Mesendoderm (in vitro differentiated cells): ENCODE measurements around the gene TANK.

Experiments
- DNase-seq: peaks from one replicate; pipeline ENCODE4 v3.0.0; 2013
- H2AK5ac ChIP-seq: 2 replicates; pipeline ENCODE4 v1.6.1; 2013; ENCODE audit warnings: low read length, inconsistent platforms
- H2BK120ac ChIP-seq: 2 replicates; pipeline ENCODE4 v1.6.1; 2013; ENCODE audit warnings: low read depth, mild to moderate bottlenecking, low read length, moderate library complexity, mixed read lengths
- H2BK15ac ChIP-seq: replicated peaks from 2 replicates; pipeline ENCODE4 v1.6.1; 2013; ENCODE audit warnings: low read depth, mild to moderate bottlenecking, moderate library complexity
- H2BK5ac ChIP-seq: 2 replicates; pipeline ENCODE4 v1.6.1; 2013; ENCODE audit warnings: low read length, inconsistent platforms
- H3K18ac ChIP-seq: 2 replicates; pipeline ENCODE4 v1.6.1; 2013; ENCODE audit warnings: mild to moderate bottlenecking, low read length, mixed read lengths
- H3K23ac ChIP-seq: one replicate; pipeline ENCODE4 v1.6.1; 2013; ENCODE audit warnings: low read length
- H3K27ac ChIP-seq: 2 replicates; pipeline ENCODE4 v1.5.1; 2013; ENCODE audit warnings: low read depth, mild to moderate bottlenecking, inconsistent platforms, low read length, moderate library complexity
- H3K27me3 ChIP-seq: 2 replicates; pipeline ENCODE4 v1.6.1; 2013; ENCODE audit warnings: low read length, control low read depth, mild to moderate bottlenecking, inconsistent platforms; ENCODE audit not compliant: insufficient read depth, poor library complexity
- H3K36me3 ChIP-seq: 2 replicates; pipeline ENCODE4 v1.6.1; 2013; ENCODE audit warnings: low read length, inconsistent platforms; ENCODE audit not compliant: control insufficient read depth, insufficient read depth
- H3K4ac ChIP-seq: one replicate; pipeline ENCODE4 v1.6.1; 2013; ENCODE audit warnings: low read depth, mild to moderate bottlenecking, low read length, moderate library complexity
- H3K4me1 ChIP-seq: 2 replicates; pipeline ENCODE4 v1.6.1; 2013; ENCODE audit warnings: low read depth, low read length, inconsistent platforms; ENCODE audit not compliant: control insufficient read depth
- H3K4me2 ChIP-seq: 2 replicates; pipeline ENCODE4 v1.6.1; 2013; ENCODE audit warnings: low read length
- H3K4me3 ChIP-seq: 2 replicates; pipeline ENCODE4 v1.5.1; 2013; ENCODE audit warnings: mild to moderate bottlenecking, low read length
- H3K56ac ChIP-seq: one replicate; pipeline ENCODE4 v1.6.1; 2013; ENCODE audit warnings: low read length
- H3K79me1 ChIP-seq: 2 replicates; pipeline ENCODE4 v1.6.1; 2013; ENCODE audit warnings: low read length, inconsistent platforms
- H3K79me2 ChIP-seq: 2 replicates; pipeline ENCODE4 v1.6.1; 2013; ENCODE audit warnings: mild to moderate bottlenecking, low read length; ENCODE audit not compliant: control insufficient read depth, insufficient read depth
- H3K9ac ChIP-seq: 2 replicates; pipeline ENCODE4 v1.6.1; 2013; ENCODE audit warnings: low read length, inconsistent platforms
- H4K5ac ChIP-seq: one replicate; pipeline ENCODE4 v1.6.1; 2013; ENCODE audit warnings: low read length
- H4K8ac ChIP-seq: one replicate; pipeline ENCODE4 v1.6.1; 2013; ENCODE audit warnings: low read depth, mild to moderate bottlenecking, control low read depth, low read length, moderate library complexity
- WGBS: extraction: QIAGEN DNeasy Blood & Tissue Kit; methylation state at CpG from one replicate; pipeline ENCODE4 v1.1.7; 2013; ENCODE audit warnings: low lambda C conversion rate, missing lambda C conversion rate; ENCODE audit not compliant: insufficient coverage; ENCODE audit errors: extremely low coverage; 5-methylcytosine and 5-hydroxymethylcytosine counted together

Gene TANK

GRCh38 chr2:161146209-161146775 is 13.9 kb upstream of the TANK start:
- no peak overlapping the region for H2BK120ac ChIP-seq

GRCh38 chr2:161146996-161147395 is 13.2 kb upstream of the TANK start:
- Histone ChIP-seq H3K56ac (no peak overlapping the region), H3K4me1 (no peaks in the 10 kb centered on the region), H3K9ac (no peak overlapping the region), H3K36me3 (no peaks in the 10 kb centered on the region), H2BK5ac (no peak overlapping the region), H3K4ac (no peak overlapping the region), H2AK5ac (no peak overlapping the region), H3K4me3 (no peak overlapping the region), H2BK120ac (no peak overlapping the region), H3K79me1 (no peaks in the 10 kb centered on the region), H3K27me3 (no peaks in the 10 kb centered on the region), H3K27ac (no peak overlapping the region), H3K18ac (no peak overlapping the region), H3K23ac (no peak overlapping the region), H3K4me2 (no peak overlapping the region), H2BK15ac (no peak overlapping the region), H3K79me2 (no peaks in the 10 kb centered on the region), H4K8ac (no peak overlapping the region), H4K5ac (no peak overlapping the region)
- no CpG with 5 or more reads among the region's 3 CpGs for WGBS
- DNase-seq = no peak

More at GRCh38 chr2:161146209-161146775, 13.9 kb upstream of the TANK start:
- no peak overlapping the region for H3K4me2 ChIP-seq
- no peak overlapping the region for H2BK15ac ChIP-seq
- no peak overlapping the region for H3K4ac ChIP-seq
- H3K4me1 ChIP-seq = no peaks in the 10 kb centered on the region
- H4K5ac ChIP-seq = no peak overlapping the region
- no peak overlapping the region for H3K27ac ChIP-seq
- no peak overlapping the region for H2AK5ac ChIP-seq
- H3K36me3 ChIP-seq = no peaks in the 10 kb centered on the region
- H3K23ac ChIP-seq = no peak overlapping the region
- DNase-seq = no peak
- H2BK5ac ChIP-seq = no peak overlapping the region
- no peak overlapping the region for H3K4me3 ChIP-seq
- no peak overlapping the region for H3K56ac ChIP-seq
- no peak overlapping the region for H3K9ac ChIP-seq
- no peak overlapping the region for H4K8ac ChIP-seq
- H3K79me1 ChIP-seq = no peaks in the 10 kb centered on the region
- no peaks in the 10 kb centered on the region for H3K79me2 ChIP-seq
- no peak overlapping the region for H3K18ac ChIP-seq
- H3K27me3 ChIP-seq = no peaks in the 10 kb centered on the region

GRCh38 chr2:161147856-161148255 is 12.4 kb upstream of the TANK start:
- Histone ChIP-seq H4K5ac (no peak overlapping the region), H3K79me2 (no peaks in the 10 kb centered on the region), H2BK120ac (no peak overlapping the region), H3K4me1 (no peaks in the 10 kb centered on the region), H3K4ac (no peak overlapping the region), H2BK15ac (no peak overlapping the region), H3K18ac (no peak overlapping the region), H3K36me3 (no peaks in the 10 kb centered on the region), H3K4me3 (no peak overlapping the region), H3K79me1 (no peaks in the 10 kb centered on the region), H3K4me2 (no peak overlapping the region), H3K56ac (no peak overlapping the region), H4K8ac (no peak overlapping the region), H3K9ac (no peak overlapping the region), H3K27ac (no peak overlapping the region), H3K23ac (no peak overlapping the region), H2AK5ac (no peak overlapping the region), H3K27me3 (no peaks in the 10 kb centered on the region), H2BK5ac (no peak overlapping the region)
- DNase-seq = no peak
- WGBS = no CpG with 5 or more reads among the region's 1 CpG

- no peak overlapping the region for H2AK5ac ChIP-seq
- no peaks in the 10 kb centered on the region for H3K79me2 ChIP-seq
- H3K9ac ChIP-seq = no peak overlapping the region
- H3K23ac ChIP-seq = no peak overlapping the region
- no peak overlapping the region for H4K8ac ChIP-seq
- H3K4ac ChIP-seq = no peak overlapping the region
- no CpG with 5 or more reads among the region's 4 CpGs for WGBS
- no peak overlapping the region for H2BK15ac ChIP-seq
- no peaks in the 10 kb centered on the region for H3K4me1 ChIP-seq
- no peak overlapping the region for H3K18ac ChIP-seq
- no peaks in the 10 kb centered on the region for H3K79me1 ChIP-seq
- no peak overlapping the region for H2BK5ac ChIP-seq
- H3K27me3 ChIP-seq = no peaks in the 10 kb centered on the region
- no peak overlapping the region for H2BK120ac ChIP-seq
- H3K4me3 ChIP-seq = no peak overlapping the region
- H3K56ac ChIP-seq = no peak overlapping the region
- no peak for DNase-seq
- H3K27ac ChIP-seq = no peak overlapping the region
- no peaks in the 10 kb centered on the region for H3K36me3 ChIP-seq
- no peak overlapping the region for H4K5ac ChIP-seq
- H3K4me2 ChIP-seq = no peak overlapping the region
These were observed 9.5 kb upstream of the TANK start for GRCh38 chr2:161150704-161151103.

- H3K56ac ChIP-seq = no peak overlapping the region
- H4K5ac ChIP-seq = no peak overlapping the region
- no peaks in the 10 kb centered on the region for H3K36me3 ChIP-seq
- H3K27me3 ChIP-seq = no peaks in the 10 kb centered on the region
- H3K4ac ChIP-seq = no peak overlapping the region
- no peak overlapping the region for H4K8ac ChIP-seq
- H2BK5ac ChIP-seq = no peak overlapping the region
- H2BK120ac ChIP-seq = no peak overlapping the region
- H3K4me2 ChIP-seq = no peak overlapping the region
- no peak overlapping the region for H2AK5ac ChIP-seq
- H3K79me2 ChIP-seq = no peaks in the 10 kb centered on the region
- no peak overlapping the region for H2BK15ac ChIP-seq
- no peak overlapping the region for H3K4me3 ChIP-seq
- no peak overlapping the region for H3K27ac ChIP-seq
- no peak for DNase-seq
- H3K4me1 ChIP-seq = no peaks in the 10 kb centered on the region
- H3K18ac ChIP-seq = no peak overlapping the region
- H3K79me1 ChIP-seq = no peaks in the 10 kb centered on the region
- H3K9ac ChIP-seq = no peak overlapping the region
- H3K23ac ChIP-seq = no peak overlapping the region
These were observed 7.9 kb upstream of the TANK start for GRCh38 chr2:161152302-161152701.

- no peak overlapping the region for H2AK5ac ChIP-seq
- no peaks in the 10 kb centered on the region for H3K4me1 ChIP-seq
- no peak overlapping the region for H4K5ac ChIP-seq
- WGBS = no CpG with 5 or more reads among the region's 2 CpGs
- H2BK120ac ChIP-seq = no peak overlapping the region
- H3K79me2 ChIP-seq = peaks cover 7% of the 10 kb centered on the region
- no peak overlapping the region for H3K56ac ChIP-seq
- no peak overlapping the region for H3K4ac ChIP-seq
- no peaks in the 10 kb centered on the region for H3K36me3 ChIP-seq
- no peak overlapping the region for H3K4me3 ChIP-seq
- H2BK5ac ChIP-seq = no peak overlapping the region
- no peaks in the 10 kb centered on the region for H3K27me3 ChIP-seq
- no peak overlapping the region for H3K4me2 ChIP-seq
- DNase-seq = no peak
- no peak overlapping the region for H4K8ac ChIP-seq
- no peak overlapping the region for H2BK15ac ChIP-seq
- peaks cover 2% of the 10 kb centered on the region for H3K79me1 ChIP-seq
- H3K18ac ChIP-seq = no peak overlapping the region
- H3K23ac ChIP-seq = no peak overlapping the region
- no peak overlapping the region for H3K27ac ChIP-seq
- H3K9ac ChIP-seq = no peak overlapping the region
These were observed 1.3 kb upstream of the TANK start for GRCh38 chr2:161158882-161159281.
